GM10266 (cell line): ENCODE results near the gene PIGP.
A peak's percentile ranks its signal among the peaks of the same experiment; 100 is the strongest.

ENCODE experiments used
- DNase-seq: peaks from one replicate; pipeline ENCODE4 v3.0.0; 2012; ENCODE audit errors: extremely low spot score
- TF ChIP-seq, protein P1 (sequence below): IDR thresholded peaks from 2 replicates; pipeline ENCODE4 v1.5.1; 2012; ENCODE audit warnings: mild to moderate bottlenecking, low read depth; ENCODE audit not compliant: control insufficient read depth, insufficient read depth; ENCODE audit errors: missing control alignments

PIGP gene

DNA sequence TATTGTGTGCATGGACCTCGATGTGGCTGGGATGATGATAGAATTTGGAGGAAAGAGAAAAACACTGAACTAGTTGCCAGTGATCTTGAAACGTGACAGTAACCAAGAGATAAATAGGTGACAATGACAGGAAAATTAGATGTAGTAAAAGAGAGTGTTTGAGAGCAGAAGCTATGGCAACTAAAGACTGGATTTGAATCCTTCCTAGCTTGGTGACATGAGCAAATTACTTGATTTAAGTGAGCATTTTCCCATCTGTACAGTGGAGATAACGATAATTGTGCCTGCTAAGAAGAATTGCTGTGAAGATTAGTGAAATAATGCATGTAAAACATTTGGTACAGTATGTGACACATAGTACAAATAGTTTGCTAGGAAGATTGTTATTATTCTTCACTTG, 12.9 kb upstream of the PIGP start:
- DNase-seq, result no peak
- TF ChIP-seq, protein P1, sequence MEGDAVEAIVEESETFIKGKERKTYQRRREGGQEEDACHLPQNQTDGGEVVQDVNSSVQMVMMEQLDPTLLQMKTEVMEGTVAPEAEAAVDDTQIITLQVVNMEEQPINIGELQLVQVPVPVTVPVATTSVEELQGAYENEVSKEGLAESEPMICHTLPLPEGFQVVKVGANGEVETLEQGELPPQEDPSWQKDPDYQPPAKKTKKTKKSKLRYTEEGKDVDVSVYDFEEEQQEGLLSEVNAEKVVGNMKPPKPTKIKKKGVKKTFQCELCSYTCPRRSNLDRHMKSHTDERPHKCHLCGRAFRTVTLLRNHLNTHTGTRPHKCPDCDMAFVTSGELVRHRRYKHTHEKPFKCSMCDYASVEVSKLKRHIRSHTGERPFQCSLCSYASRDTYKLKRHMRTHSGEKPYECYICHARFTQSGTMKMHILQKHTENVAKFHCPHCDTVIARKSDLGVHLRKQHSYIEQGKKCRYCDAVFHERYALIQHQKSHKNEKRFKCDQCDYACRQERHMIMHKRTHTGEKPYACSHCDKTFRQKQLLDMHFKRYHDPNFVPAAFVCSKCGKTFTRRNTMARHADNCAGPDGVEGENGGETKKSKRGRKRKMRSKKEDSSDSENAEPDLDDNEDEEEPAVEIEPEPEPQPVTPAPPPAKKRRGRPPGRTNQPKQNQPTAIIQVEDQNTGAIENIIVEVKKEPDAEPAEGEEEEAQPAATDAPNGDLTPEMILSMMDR, result no peak

DNA sequence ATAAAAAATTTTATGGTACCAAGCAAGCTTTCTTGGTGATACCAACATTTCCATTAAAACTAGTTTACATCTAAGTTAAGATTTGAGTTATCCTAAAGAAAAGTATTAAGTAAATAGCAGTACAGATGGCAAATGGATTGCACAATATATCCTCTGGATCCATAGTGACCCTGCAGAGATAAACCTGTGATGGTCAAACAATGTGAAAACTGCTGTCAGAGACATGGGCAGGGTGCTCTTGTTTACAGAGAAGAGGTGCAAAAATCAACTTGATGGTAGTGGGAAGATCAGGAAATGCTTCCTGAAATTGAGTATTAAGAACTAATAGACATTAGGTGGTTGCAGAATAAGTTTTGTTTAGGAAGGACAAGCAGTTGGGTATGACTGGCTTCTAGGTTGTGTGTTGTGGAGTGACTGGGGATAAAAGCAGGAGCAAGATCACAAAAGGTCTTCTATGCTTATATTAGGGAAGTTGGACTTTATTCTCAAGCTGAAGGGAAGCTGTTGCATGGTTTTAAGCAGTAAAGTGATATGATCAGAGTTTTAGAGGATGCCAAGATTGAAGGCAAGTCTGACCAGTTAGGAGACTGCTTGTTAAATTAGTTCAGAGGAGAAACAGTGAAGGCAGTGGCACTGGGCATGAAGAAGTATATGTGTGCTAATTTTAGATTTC, 10.1 kb upstream of the PIGP start:
- DNase-seq, result no peak
- TF ChIP-seq, protein P1, result no peak

DNA sequence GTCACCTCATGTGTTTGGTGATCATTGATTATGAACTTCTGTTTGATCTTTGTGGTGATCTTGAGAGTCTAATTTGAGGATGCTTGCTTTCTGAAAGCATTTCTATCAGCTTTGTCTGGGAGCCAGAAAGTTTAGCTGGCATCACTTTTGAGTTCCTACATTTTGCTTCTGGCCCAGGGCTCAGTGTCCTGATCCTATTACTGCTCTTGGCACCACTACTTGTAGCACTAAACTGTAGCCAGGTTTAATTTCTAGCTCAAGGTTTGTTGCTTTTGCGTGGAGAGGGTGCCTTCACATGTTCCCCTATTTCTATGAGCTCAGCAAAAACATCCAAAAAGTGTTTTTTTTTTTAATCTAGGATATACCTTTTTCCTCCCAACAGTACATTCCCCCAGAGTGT, 9.5 kb upstream of the PIGP start:
- TF ChIP-seq, protein P1, result no peak
- DNase-seq, result no peak

DNA sequence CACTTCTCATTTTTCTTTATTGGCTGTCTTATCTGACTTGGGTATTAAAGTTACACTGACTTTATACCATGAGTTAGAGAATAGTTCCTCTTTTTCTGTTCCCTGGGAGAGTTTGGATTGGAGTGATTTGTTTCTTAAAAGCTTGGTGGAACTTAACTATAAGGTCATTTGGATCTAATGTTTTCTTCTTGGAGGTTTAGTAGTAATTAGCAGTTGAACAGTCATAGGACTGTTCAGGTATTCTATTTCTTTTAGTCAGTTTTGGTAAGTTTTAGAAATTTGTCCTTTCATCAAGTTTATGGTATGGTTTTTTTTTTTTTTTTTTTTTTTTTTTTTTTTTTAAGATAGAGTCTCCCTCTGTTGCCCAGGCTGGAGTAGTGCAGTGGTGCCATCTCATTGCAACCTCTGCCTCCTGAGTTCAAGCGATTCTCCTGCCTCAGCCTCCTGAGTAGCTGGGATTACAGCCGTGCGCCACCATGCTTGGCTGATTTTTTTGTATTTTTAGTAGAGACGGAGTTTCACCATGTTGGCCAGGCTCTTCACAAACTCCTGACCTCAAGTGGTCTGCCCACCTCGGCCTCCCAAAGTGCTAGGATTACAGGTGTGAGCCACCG, 6.4 kb upstream of the PIGP start:
- TF ChIP-seq, protein P1, result peak; percentile 12
- no peak for DNase-seq

DNA sequence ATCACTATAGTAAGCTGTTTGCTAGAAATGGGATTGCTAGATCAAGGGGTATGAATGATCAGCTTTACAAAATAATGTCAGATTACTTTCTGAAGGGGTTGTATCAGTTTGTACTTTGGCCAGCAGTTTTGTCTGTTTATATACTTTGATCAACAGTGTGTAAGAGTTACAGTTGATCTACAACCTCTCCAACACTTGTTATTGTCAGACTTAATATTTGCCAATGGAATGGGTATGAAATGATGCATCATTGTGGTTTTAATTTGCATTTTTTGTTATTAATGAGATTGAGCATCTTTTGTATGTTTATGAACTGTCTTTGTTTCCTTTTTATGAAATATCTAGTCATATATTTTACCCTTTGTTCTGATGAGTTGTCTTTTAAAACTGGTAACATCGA, 4.5 kb upstream of the PIGP start:
- no peak for DNase-seq
- TF ChIP-seq, protein P1, result no peak

DNA sequence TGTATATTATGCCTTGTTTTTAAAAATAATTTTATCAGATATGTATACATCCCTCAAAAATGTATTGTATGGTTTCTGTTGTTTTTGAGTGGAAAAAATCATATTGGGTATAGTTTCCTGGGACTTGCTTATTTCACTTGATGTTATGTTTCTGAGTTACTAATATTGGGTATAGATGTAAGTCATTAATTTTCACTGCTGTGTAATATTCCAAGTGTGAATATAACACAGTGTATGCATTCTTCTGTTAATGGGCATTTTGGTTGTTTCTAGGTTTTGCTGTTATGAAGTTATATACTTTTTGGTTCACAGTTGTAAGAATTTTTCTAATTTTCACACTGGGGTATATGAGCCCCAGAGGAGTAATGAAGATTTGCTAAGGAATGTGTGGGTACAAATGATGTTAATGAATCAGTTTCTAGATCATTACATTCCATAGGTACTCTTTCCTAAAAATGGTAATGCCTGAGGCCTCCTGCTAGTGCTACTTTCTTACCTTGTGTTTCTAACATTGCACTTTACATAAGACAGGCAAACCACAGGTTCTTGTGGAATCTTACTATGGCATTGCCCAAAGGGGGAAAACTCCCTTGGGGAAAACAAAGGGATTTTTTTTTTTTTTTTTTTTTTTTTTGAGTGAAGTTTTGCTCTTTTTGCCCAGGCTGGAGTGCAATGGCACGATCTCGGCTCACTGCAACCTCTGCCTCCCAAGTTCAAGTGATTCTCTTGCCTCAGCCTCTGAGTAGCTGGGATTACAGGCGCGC, 3.4 kb upstream of the PIGP start:
- TF ChIP-seq, protein P1, result no peak

More for the DNA sequence above, 3.4 kb upstream of the PIGP start:
- DNase-seq, result no peak
